ENCODE data around the gene RALGPS1.

DNA sequence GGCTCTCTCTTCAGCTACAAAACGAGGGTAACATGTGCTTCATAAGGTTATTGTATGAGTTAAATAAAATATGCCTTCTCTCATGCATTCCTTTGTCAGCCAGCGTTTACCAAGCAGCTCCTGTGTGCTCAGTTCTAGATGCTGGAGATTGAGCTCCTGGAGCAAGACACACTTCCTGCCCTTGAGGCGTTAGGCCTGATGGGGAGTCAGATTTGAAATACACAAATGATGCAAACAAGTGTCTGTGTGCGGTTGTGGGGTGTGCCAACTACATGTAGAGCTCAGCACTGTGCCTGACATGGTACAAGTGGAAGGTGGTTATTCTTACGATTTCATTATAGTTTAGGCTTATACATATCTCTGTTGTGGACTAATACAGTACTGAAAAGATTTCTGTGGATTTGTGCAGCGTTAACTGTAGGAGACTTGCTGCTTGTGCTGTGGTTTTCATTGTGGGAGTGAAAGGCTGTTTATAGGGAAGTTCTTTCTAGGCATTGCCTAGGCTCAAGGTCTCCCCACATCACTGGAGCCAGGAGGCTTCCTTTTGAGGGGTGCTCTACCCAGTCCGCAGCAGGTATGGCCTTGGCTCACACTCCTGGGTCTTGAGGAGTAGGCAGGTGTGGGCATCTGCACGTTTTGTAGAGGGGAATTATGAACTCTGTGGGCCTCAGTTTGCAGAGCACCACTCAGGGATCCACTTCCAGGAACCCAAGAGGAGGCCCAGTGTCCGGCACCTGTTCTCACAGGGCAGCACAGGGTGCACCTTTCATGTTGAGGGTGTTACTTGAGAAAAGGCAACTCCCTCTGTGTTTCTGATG is 247.7 kb downstream of the RALGPS1 start:
- TF ChIP-seq, protein P1, sequence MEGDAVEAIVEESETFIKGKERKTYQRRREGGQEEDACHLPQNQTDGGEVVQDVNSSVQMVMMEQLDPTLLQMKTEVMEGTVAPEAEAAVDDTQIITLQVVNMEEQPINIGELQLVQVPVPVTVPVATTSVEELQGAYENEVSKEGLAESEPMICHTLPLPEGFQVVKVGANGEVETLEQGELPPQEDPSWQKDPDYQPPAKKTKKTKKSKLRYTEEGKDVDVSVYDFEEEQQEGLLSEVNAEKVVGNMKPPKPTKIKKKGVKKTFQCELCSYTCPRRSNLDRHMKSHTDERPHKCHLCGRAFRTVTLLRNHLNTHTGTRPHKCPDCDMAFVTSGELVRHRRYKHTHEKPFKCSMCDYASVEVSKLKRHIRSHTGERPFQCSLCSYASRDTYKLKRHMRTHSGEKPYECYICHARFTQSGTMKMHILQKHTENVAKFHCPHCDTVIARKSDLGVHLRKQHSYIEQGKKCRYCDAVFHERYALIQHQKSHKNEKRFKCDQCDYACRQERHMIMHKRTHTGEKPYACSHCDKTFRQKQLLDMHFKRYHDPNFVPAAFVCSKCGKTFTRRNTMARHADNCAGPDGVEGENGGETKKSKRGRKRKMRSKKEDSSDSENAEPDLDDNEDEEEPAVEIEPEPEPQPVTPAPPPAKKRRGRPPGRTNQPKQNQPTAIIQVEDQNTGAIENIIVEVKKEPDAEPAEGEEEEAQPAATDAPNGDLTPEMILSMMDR (IDR thresholded peaks at IDR 0.05; ENCODE audit: low read length), result no peak
- TF ChIP-seq EZH2phosphoT487 (IDR thresholded peaks at IDR 0.05; ENCODE audit: low read length), result no peak
